ENCODE measurements around the gene PSAT1.
A peak's percentile ranks its signal among the peaks of the same experiment; 100 is the strongest.

Gene PSAT1

DNA sequence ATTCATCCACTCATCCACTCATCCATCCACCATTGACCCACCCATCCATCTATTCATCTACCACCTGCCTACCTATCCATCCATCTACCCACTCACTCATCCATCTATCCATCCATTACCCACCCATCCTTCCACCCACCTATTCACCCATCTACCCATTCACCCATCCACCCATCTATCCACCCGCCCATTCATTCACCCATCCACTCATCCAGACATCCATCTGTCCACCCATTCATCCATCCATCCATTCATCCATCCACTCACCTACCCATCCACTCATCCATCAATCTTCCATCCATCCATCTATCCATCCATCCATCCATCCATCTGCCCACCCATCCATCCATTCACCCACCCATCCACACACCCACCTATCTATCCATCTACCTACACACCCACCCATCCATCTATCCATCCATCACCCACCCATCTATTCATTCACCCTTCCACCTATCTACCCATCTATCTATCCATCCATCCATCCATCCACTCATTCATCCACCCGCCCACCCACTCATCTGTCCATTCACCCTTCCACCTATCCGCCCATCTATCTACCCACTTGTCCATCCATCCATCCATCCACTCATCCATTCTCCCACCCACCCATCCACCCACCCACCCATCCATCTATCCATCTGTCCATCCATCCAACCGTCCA lies 23.2 kb downstream of the PSAT1 start:
- no peak for DNase-seq

DNA sequence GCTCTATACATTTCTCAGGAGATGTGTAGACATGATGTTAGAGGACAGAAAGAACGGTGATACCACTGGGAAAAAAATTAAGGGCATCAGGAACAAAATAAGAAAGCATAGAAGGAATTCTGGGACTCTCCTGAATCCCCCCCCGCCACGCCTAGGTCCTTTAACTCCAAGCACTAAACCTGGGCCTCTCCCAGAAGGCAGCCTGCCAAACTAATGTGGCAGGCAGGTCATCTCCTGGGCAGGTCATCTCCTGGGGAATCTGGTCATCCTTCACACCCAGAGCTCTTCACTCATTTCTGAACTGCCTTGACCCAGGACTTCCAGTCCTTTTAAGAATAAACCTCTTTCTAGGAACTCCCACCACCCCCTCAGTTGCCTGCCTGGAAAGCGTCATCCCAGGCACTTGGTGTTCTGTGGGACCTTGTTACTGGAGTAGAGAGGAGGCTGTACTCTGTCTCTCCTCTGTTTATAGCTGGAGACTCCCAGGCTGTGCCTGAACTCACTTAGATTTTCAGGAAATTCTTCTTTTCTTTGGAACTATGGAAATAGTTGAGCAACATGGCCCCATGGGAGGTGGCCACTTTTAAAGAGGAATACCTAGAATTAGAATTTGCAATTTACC lies 24.1 kb downstream of the PSAT1 start:
- DNase-seq = no peak

- DNase-seq = no peak
Measured at GRCh38 chr9:78321505-78321904, 24.6 kb downstream of the PSAT1 start.

- no peak for DNase-seq
Measured at GRCh38 chr9:78324068-78324650, 27.2 kb downstream of the PSAT1 start.

DNA sequence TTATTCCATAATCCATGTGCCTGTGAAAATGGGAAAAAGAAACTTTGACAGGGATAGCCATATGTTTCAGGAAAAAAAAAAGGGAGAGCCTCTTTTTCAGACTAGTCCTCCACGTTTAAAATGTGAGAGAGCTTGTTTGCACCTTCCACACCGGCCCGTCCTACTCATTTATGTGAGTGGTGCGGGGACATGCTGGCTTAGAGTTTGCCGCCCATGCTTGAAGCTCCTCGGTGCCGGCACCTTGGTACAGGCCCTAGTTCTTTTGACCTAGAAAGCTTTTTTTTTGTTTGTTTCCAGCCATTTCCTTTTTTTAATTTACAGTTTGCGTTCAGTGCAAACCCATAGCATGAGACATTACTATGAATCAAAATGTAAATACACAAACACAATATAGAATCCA lies 27.8 kb downstream of the PSAT1 start:
- DNase-seq = no peak

- DNase-seq = no peak
Measured at GRCh38 chr9:78325343-78325742, 28.4 kb downstream of the PSAT1 start.

- no peak for DNase-seq
Measured at GRCh38 chr9:78325846-78326360, 29.0 kb downstream of the PSAT1 start.

GRCh38 chr9:78326564-78326963 lies 29.6 kb downstream of the PSAT1 start:
- no peak for DNase-seq

- DNase-seq = no peak
Measured at GRCh38 chr9:78332381-78332780, 35.5 kb downstream of the PSAT1 start.

GRCh38 chr9:78348848-78349247 lies 51.9 kb downstream of the PSAT1 start:
- DNase-seq = no peak

DNA sequence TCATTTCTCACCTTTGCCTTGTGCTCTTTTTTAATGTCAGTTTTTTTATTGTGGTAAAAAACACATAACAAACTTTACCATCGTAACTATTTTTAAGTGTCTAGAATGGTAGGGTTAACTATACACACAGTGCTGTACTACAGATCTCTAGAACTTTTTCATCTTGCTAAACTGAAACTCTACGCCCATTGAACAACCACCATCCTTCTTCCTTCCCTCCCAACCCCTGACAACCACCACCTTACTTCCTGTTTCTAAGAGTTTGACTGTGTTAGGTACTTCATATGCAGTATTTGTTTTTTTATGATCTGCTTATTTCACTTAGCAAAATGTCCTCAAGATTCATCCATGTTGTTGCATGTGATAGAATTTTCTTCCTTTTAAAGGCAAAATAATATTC lies 54.9 kb downstream of the PSAT1 start:
- peak in 3 of 6 experiments; percentile 41 to 59 (median 58) for DNase-seq

DNA sequence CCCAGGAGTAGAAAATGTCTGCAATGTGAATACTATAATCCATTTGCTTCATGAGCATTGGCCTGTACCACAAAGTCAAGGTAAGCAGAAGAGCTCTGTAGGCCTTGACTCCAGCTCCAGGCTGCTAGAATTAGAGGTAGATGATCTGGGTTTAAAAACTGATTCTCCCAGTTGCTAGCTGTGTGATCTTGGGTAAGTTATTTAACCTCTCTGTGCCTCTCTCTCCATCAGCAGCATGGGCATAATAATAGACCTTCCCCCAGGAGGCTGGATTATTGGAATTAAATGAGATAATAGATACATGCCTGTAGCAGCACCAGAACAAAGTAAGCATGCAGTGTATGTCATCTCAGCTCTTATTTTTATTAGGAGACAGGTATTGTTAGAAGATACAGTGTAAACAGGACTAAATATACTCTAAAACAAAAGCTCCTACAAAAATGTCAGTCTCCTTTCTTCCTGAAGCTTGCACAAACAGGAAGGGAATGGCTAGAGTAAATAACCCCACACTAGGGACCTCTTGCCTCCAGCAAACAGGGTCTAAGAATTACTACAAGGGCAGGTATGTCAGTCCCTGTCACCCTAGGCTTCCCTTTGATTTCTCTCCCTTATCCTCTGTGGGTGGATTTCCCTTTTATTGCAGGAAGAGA lies 57.5 kb downstream of the PSAT1 start:
- DNase-seq = no peak

- DNase-seq = no peak
Measured at GRCh38 chr9:78354989-78355388, 58.1 kb downstream of the PSAT1 start.

DNA sequence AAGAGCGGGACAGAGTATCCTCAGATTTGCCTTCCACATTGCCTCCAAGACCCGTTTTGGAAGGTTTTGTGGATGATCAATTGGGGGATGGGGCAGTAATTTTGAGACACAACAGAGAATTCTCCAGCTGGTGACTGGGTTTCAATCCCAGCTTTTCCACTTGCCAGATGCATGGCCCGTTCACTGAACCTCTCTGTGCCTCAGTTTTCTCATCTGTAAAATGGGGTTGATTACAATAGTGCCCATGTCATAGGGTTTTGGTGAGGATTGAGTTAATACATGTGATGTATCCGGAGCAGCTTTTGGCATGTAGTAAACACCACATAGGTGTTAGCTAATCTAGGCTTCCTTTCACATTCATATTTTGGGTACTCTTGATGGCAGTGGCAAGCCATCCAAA lies 59.7 kb downstream of the PSAT1 start:
- no peak for DNase-seq

- no peak for DNase-seq
Measured at GRCh38 chr9:78357165-78357873, 60.4 kb downstream of the PSAT1 start.

DNA sequence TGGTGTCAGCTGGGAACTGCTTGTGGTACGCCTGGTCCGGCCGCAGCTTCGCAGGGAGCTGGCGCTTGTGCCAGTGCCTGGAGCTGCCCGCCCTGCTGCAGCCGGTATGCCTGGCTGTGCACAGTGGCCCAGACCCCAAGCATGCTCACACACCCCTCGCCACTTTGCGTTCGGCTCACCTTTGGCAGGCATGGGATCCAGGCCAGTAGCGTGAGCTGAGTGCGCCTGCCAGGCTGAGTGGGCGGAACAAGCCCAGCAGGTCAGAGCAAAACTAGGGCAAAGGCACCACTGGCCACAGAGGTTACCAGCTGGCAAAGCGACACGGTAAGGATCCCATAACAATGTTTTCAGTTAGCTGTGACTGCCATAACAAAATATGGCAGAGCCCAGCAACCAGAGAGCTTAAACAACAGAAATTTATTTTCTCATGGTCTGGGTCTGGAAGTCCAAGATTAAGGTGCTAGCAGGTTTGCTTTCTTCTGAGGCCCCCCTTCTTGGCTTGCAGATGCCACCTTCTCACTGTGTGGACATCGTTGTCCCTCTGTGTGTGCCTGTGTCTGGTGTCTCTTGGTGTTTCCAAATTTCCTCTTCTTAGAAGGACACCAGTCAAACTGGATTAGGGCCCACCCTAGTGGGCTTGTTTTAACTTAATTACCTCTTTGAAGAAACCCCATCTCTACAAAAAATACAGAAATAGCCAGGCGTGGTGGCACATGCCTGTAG lies 61.6 kb downstream of the PSAT1 start:
- no peak for DNase-seq

DNA sequence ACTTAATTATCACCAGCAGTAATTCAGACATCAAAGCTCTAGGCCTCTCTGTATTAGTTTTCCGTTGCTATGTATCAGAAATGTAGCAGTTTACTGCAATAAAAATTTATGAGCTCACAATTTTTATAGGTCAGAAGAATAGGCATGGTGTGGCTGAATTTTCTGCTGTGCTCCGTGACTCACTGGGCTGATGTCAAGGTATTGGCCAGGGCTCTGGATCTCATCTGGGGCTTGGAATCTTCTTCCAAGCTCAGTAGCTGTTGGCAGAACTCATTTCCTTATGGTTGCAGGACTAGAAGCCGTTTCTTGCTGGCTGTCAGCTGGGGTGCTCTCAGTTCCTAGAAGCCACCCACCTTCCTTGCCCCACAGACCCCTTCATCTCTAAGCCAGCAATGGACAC lies 66.3 kb downstream of the PSAT1 start:
- DNase-seq = no peak

GRCh38 chr9:78365748-78366697 lies 69.1 kb downstream of the PSAT1 start:
- no peak for DNase-seq

- DNase-seq = no peak
Measured at GRCh38 chr9:78366827-78367226, 69.9 kb downstream of the PSAT1 start.

- no peak for DNase-seq
Measured at GRCh38 chr9:78368236-78368635, 71.3 kb downstream of the PSAT1 start.

- peak in 5 of 6 experiments; percentile 11 to 54 (median 13) for DNase-seq
Measured at GRCh38 chr9:78369639-78370219, 72.8 kb downstream of the PSAT1 start.
